Caco-2 (cell line): ENCODE results near the gene RNF14. TPM values are rescaled to one million over a fixed set of nuclear protein-coding genes. Genes with fewer than 3 reads are reported as not detected.

Experiments used
- BruUV-seq: library from RNA; stranded (reverse); fragments of 400-500 nt; replicated peaks from 2 replicates; lab custom pipeline; 2021; lab: Mats Ljungman, UMichigan
- CTCF ChIA-PET: fragments of 300-600 bp; sonication (Branson Sonifier 250); formaldehyde crosslinking; loops from one replicate; lab custom pipeline; 2022; ENCODE audit warnings: antibody characterized with exemption; lab: Charles Lee
- POLR2A ChIA-PET: fragments of 300-600 bp; sonication (Branson Sonifier 250); formaldehyde crosslinking; loops from one replicate; lab custom pipeline; 2022; ENCODE audit warnings: antibody characterized with exemption; lab: Charles Lee
- DNase-seq, 2 experiments: peaks; one replicate each; pipeline versions ENCODE4 v3.0.0 to v3.0.0-alpha.2; 2020 to 2022
- H3K27me3 ChIP-seq: replicated peaks from 2 replicates; pipeline ENCODE4 v1.6.0; 2011; ENCODE audit warnings: low read length; ENCODE audit not compliant: control insufficient read depth, insufficient read depth
- H3K36me3 ChIP-seq: 2 replicates; pipeline ENCODE4 v1.5.1; 2011; ENCODE audit warnings: low read length; ENCODE audit not compliant: control insufficient read depth, insufficient read depth
- H3K4me1 ChIP-seq: fragments of 250-450 bp; sonication (Bioruptor Pico); 2 replicates; pipeline ENCODE4 v1.5.1; 2020; ENCODE audit warnings: mild to moderate bottlenecking
- H3K4me3 ChIP-seq: 2 replicates; pipeline ENCODE4 v1.5.1; 2011; ENCODE audit warnings: low read depth, mild to moderate bottlenecking, control low read depth, low read length
- H3K9me3 ChIP-seq: fragments of 250-450 bp; sonication (Bioruptor Pico); 2 replicates; pipeline ENCODE4 v1.5.1; 2020; ENCODE audit warnings: mild to moderate bottlenecking, moderate library complexity
- H3K27ac Mint-ChIP-seq: one replicate; pipeline ENCODE4 v1.8.0; 2022; ENCODE audit warnings: mixed read lengths; ENCODE audit not compliant: unreplicated experiment
- H3K27me3 Mint-ChIP-seq: one replicate; pipeline ENCODE4 v1.8.0; 2022; ENCODE audit warnings: mixed read lengths; ENCODE audit not compliant: insufficient read depth, unreplicated experiment
- H3K36me3 Mint-ChIP-seq: one replicate; pipeline ENCODE4 v1.8.0; 2022; ENCODE audit warnings: mild to moderate bottlenecking, mixed read lengths; ENCODE audit not compliant: insufficient read depth, unreplicated experiment
- H3K4me1 Mint-ChIP-seq: one replicate; pipeline ENCODE4 v1.8.0; 2022; ENCODE audit warnings: low read depth, mixed read lengths; ENCODE audit not compliant: unreplicated experiment
- H3K4me3 Mint-ChIP-seq: one replicate; pipeline ENCODE4 v1.8.0; 2022; ENCODE audit warnings: mild to moderate bottlenecking, moderate library complexity, mixed read lengths; ENCODE audit not compliant: unreplicated experiment
- H3K9me3 Mint-ChIP-seq: one replicate; pipeline ENCODE4 v1.8.0; 2022; ENCODE audit warnings: mixed read lengths; ENCODE audit not compliant: unreplicated experiment
- CTCF ChIP-seq, 2 experiments: fragments of 200-600 bp in 1 of 2; IDR thresholded peaks; 1 replicate in 1 of 2; 2 replicates in 1 of 2; pipeline versions ENCODE4 v1.5.1 to v1.8.0; 2011 to 2022; ENCODE audit warnings: antibody characterized with exemption in 1 of 2, control low read depth in 1 of 2, inconsistent platforms in 1 of 2, low read depth in 1 of 2, low read length in 1 of 2, mild to moderate bottlenecking in 1 of 2, moderate library complexity in 1 of 2; ENCODE audit not compliant: insufficient read depth in 1 of 2, severe bottlenecking in 1 of 2, unreplicated experiment in 1 of 2
- intact Hi-C: fragments of 100-400 bp; cut with micrococcal nuclease; formaldehyde crosslinking; loops from one replicate; pipeline ENCODE4 v1.10.0; 2022; ENCODE audit not compliant: unreplicated experiment
- total RNA-seq: library from RNA; stranded (reverse); gene quantifications from 2 replicates; pipeline ENCODE4 v1.2.3, GENCODE V29; 2022

RNF14 gene
- total RNA-seq, 1 experiment from 2014 or later, result 38.7 TPM

DNA sequence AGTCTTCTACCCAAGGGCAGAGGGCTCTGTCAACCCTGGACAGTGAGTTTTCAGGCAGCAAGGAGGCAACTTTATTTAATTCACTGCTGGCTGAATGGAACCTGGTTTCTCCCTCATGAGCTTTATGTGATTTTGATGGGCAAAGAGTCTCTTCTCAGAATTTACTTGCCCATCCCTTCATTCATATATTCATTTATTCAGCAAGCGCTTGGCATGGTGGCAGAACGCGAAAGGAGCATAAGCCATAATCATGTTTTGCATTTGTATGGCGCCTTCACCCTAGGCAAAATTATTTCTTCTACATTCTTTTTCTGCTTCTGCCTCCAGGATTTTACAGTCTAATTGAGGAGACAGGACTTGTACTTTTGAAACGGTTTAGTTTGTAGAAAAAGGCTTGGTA, 37.2 kb upstream of the RNF14 start:
- POLR2A ChIA-PET, result no interaction called here
- Mint-ChIP-seq H3K27me3 (no peaks in the 10 kb centered on the region), H3K9me3 (no peaks in the 10 kb centered on the region), H3K4me3 (no peak overlapping the region), H3K4me1 (no peaks in the 10 kb centered on the region), H3K27ac (no peak overlapping the region), H3K36me3 (peaks cover 63% of the 10 kb centered on the region)
- no TSS peak for BruUV-seq
- CTCF ChIA-PET, result no interaction called here
- no peaks in the 10 kb centered on the region for H3K9me3 ChIP-seq
- no peaks in the 10 kb centered on the region for H3K27me3 ChIP-seq
- peaks cover 4% of the 10 kb centered on the region for H3K36me3 ChIP-seq
- DNase-seq, result no peak
- intact Hi-C loops, result no loop called here
- H3K4me1 ChIP-seq, result no peaks in the 10 kb centered on the region
- no peak for TF ChIP-seq CTCF (IDR thresholded peaks at IDR 0.05; ENCODE audit: insufficient read depth in 1 of 2, low read depth in 1 of 2, low read length in 1 of 2, severe bottlenecking in 1 of 2, unreplicated experiment in 1 of 2)
- H3K4me3 ChIP-seq, result no peak overlapping the region

- H3K27me3 ChIP-seq, result no peaks in the 10 kb centered on the region
- Mint-ChIP-seq H3K4me1 (no peaks in the 10 kb centered on the region), H3K4me3 (no peak overlapping the region), H3K9me3 (no peaks in the 10 kb centered on the region), H3K27me3 (no peaks in the 10 kb centered on the region), H3K27ac (no peak overlapping the region), H3K36me3 (peaks cover 57% of the 10 kb centered on the region)
- no peaks in the 10 kb centered on the region for H3K9me3 ChIP-seq
- no peaks in the 10 kb centered on the region for H3K4me1 ChIP-seq
- H3K36me3 ChIP-seq, result peaks cover 4% of the 10 kb centered on the region; the same call in 1 of the 2 replicates
- no peak for DNase-seq
- no TSS peak for BruUV-seq
- no peak for TF ChIP-seq CTCF (IDR thresholded peaks at IDR 0.05; ENCODE audit: insufficient read depth in 1 of 2, low read depth in 1 of 2, low read length in 1 of 2, severe bottlenecking in 1 of 2, unreplicated experiment in 1 of 2)
- intact Hi-C loops, result no loop called here
- ChIA-PET CTCF (no interaction called here), POLR2A (no interaction called here)
- no peak overlapping the region for H3K4me3 ChIP-seq
Measured at GRCh38 chr5:141933151-141933550, 35.8 kb upstream of the RNF14 start.

DNA sequence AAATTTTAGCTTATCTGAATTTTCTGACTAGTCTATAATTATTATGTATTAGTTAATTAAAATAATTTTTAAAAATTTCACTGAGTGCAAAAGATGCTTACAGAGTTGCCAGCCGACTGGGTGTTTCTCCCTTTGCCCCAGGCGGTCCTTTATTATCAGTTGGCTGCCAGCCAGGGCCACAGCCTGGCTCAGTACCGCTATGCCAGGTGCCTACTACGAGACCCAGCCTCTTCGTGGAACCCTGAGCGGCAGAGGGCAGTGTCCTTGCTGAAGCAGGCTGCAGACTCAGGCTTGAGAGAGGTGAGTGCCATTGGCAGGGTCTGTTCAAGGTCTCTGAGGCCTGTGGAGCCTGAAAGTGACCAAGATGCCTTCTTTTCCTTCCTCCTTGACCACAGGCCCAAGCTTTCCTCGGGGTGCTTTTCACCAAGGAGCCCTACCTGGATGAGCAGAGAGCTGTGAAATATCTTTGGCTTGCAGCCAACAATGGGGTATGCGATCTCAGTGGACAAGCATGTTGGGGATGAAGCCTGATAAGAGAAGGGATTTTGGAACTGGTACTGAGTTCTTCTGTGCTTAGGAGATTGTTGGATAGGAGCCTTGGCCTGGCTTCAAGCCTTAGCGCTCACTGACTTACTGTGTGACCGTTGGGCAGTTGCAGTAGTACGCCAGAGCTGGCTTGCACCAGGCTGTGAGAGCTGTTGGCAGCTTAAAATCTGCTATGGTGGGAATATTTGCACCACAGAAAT, 34.6 kb upstream of the RNF14 start:
- no peak for TF ChIP-seq CTCF (IDR thresholded peaks at IDR 0.05; ENCODE audit: insufficient read depth in 1 of 2, low read depth in 1 of 2, low read length in 1 of 2, severe bottlenecking in 1 of 2, unreplicated experiment in 1 of 2)
- ChIA-PET POLR2A (no interaction called here), CTCF (no interaction called here)
- Mint-ChIP-seq H3K27ac (no peak overlapping the region), H3K9me3 (no peaks in the 10 kb centered on the region), H3K36me3 (peaks cover 55% of the 10 kb centered on the region), H3K27me3 (no peaks in the 10 kb centered on the region), H3K4me1 (no peaks in the 10 kb centered on the region), H3K4me3 (no peak overlapping the region)
- Histone ChIP-seq H3K4me3 (no peak overlapping the region), H3K36me3 (peaks cover 2% of the 10 kb centered on the region; the same call in 1 of the 2 replicates), H3K27me3 (no peaks in the 10 kb centered on the region), H3K9me3 (no peaks in the 10 kb centered on the region), H3K4me1 (no peaks in the 10 kb centered on the region)
- BruUV-seq, result no TSS peak
- no peak for DNase-seq
- intact Hi-C loops, result no loop called here
